Effector memory CD8-positive, alpha-beta T cell (primary cell): Measurements from ENCODE around the gene EVX2.

Experiments used
- ATAC-seq: fragments of 150-1000 bp; cut with Tn5 transposase; replicated peaks from 2 replicates; pipeline ENCODE4 v1.10.0; 2021; ENCODE audit warnings: mild to moderate bottlenecking, moderate library complexity
- DNase-seq, 3 experiments: peaks; one replicate each; pipeline ENCODE4 v3.0.0; 2021
- H3K27ac Mint-ChIP-seq, 2 donors: one replicate each; pipeline ENCODE4 v1.8.0; 2022; ENCODE audit warnings: mild to moderate bottlenecking in 2 of 2, mixed read lengths in 2 of 2, moderate library complexity in 2 of 2
- H3K27me3 Mint-ChIP-seq, 2 donors: one replicate each; pipeline ENCODE4 v1.8.0; 2022; ENCODE audit warnings: mixed read lengths in 2 of 2
- H3K36me3 Mint-ChIP-seq: one replicate; pipeline ENCODE4 v1.8.0; 2022; ENCODE audit warnings: mild to moderate bottlenecking, moderate library complexity, mixed read lengths; ENCODE audit not compliant: insufficient read depth
- H3K4me1 Mint-ChIP-seq, 2 donors: one replicate each; pipeline ENCODE4 v1.8.0; 2022; ENCODE audit warnings: low read depth in 2 of 2, mixed read lengths in 2 of 2
- H3K4me3 Mint-ChIP-seq, 2 donors: one replicate each; pipeline ENCODE4 v1.8.0; 2022; ENCODE audit warnings: mild to moderate bottlenecking in 2 of 2, mixed read lengths in 2 of 2, moderate library complexity in 2 of 2
- H3K9me3 Mint-ChIP-seq, 2 donors: one replicate each; pipeline ENCODE4 v1.8.0; 2022; ENCODE audit warnings: mixed read lengths in 2 of 2

EVX2 gene

GRCh38 chr2:176035013-176035691 is 48.6 kb downstream of the EVX2 start:
- Mint-ChIP-seq H3K4me1 (no peaks in the 10 kb centered on the region), H3K9me3 (no peaks in the 10 kb centered on the region), H3K27ac (no peak overlapping the region), H3K27me3 (peaks cover 22 to 42% of the 10 kb centered on the region in 2 donors), H3K4me3 (no peak overlapping the region), H3K36me3 (no peaks in the 10 kb centered on the region)
- DNase-seq (no peak), ATAC-seq (no peak)

GRCh38 chr2:176027806-176028205 is 56.0 kb downstream of the EVX2 start:
- H3K4me3 Mint-ChIP-seq: no peak overlapping the region
- no peak overlapping the region for H3K27ac Mint-ChIP-seq
- no peaks in the 10 kb centered on the region for H3K9me3 Mint-ChIP-seq
- no peak for ATAC-seq
- no peaks in the 10 kb centered on the region for H3K36me3 Mint-ChIP-seq
- no peaks in the 10 kb centered on the region for H3K4me1 Mint-ChIP-seq
- H3K27me3 Mint-ChIP-seq: peaks cover 23 to 45% of the 10 kb centered on the region in 2 donors
- DNase-seq: no peak
